GM19452 (cell line): ENCODE measurements around the gene NT5DC3.

Source experiments
- ATAC-seq: cut with Tn5 transposase; IDR thresholded peaks from one replicate; pipeline ENCODE4 v1.9.1; 2021; ENCODE audit not compliant: unreplicated experiment

NT5DC3 gene

GRCh38 chr12:103785243-103786031, 55.6 kb downstream of the NT5DC3 start:
- no peak for ATAC-seq

DNA sequence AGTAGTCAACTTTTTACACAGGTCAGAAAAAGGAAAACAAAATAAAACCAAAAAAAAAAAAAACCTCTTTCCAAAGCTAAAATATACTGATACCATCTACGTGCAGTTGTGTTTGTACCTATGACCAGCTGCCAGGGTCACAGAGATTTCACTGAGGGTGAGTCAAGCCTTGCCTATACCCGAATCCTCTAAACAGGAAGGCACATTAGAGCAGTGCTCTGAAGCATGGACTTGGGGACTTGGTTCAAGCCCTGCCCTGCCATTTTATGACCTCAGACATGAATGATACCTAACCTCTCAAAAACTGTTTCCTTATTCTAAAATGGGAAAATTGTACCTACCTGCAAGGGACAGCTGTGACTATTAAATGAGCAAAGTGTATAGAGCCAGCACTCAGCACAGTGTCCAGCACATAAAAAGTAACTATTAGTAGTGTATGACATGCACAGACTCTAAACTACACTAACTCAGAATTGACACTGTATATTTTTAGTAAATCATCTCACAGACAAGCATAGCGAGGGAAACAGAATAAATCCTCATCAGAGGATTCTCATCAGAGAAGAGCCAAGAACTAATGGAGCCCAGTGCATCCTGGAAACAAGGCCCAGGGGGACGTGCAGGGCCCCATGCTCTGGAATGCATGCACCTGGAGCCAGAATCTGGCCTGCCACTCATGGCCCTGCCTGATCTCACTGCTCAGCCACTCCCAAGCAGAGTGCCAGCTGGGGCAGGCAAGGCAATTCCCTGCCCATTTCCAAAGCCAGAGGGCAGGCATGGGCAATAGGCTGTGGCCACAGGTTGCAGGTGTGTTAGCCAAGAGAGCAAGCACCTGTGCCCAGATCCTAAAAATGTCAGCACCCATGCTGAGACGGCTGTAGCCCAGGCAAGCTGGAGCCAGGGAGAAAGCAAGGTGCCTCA, 57.0 kb downstream of the NT5DC3 start:
- no peak for ATAC-seq

DNA sequence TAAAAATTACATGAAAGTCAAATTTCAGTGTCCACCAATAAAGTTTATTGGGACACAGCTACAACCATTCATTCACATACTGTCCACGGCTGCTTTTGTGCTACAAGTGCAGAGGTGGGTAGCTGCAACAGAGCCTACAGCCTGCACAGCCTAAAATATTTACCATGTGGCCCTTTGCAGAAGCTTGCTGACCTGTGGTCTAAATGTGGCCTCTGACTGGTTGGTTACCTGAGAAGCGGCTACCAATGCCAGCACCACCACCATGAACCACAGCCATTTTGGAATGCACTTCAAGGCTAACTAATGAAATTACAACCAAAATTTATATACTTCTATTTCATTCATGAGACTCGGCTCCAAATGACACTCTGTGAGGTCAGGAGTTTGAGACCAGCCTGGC, 58.6 kb downstream of the NT5DC3 start:
- ATAC-seq = no peak

- ATAC-seq = no peak
Measured at GRCh38 chr12:103780992-103781391, 60.0 kb downstream of the NT5DC3 start.

- no peak for ATAC-seq
Measured at GRCh38 chr12:103780093-103780440, 61.0 kb downstream of the NT5DC3 start.

GRCh38 chr12:103779410-103780092, 61.5 kb downstream of the NT5DC3 start:
- no peak for ATAC-seq

- no peak for ATAC-seq
Measured at GRCh38 chr12:103778781-103779180, 62.3 kb downstream of the NT5DC3 start.

DNA sequence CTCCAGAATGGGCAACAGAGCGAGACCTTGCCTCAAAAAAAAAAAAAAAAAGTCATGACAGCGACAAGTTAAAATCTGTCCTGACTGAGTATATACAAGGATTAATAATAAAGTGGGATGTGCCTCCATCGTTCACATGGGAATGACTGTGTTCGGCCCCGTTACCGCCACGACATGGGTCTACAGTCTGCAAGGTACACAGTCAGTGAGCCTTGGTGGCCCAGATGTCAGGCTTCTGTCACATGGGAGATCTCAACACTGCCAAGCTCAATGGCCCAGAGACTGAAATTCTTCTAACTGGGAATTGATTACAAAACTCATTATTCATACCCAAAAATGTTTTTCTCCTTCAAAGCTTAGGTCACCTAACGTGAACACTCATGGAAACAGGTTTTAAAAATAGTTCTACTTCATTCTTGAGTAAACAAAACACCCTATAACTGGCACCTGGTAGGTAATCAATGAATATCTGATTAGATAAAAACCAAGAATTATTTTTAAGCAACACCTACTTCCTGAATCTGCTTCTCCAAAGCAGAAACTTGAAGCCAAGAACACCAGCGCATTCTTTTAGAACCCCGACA, 66.0 kb downstream of the NT5DC3 start:
- ATAC-seq = no peak

DNA sequence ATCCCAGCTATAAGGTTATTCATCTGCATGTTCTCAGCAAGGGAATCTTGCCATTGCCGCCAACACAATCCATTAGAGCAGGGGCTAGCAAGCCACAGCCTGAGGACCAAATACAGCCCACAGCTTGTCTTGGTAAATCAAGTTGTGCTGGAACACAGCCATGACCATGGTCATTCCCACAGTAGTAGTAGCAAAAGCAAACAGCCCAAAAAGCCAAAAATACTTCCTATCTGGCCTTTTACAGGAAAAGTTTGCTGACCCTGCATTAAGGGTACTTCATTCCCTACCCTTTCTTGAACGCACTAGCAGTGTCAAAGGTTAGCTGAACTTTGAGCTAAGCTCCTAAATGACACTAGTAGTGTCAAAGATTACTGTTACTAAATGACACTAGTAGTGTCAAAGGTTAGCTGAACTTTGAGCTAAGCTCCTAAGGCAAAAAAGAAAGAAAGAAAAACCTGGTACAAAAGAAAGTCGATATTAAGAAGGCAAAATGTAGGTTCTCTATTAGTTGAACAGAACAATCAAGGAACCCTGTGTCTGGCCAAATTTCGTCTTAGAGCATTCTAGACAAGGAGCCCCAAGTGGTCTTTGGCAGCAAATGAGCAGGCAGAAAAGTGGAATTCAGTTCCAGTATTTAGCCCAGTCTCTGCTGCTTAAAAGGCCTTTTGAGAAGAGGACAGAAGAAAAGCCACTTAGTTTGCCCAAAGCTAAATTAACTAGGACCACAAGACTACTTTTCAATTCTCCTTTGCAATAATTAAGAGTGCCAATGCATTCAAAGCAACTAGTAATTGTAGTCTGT, 67.7 kb downstream of the NT5DC3 start:
- ATAC-seq = no peak

DNA sequence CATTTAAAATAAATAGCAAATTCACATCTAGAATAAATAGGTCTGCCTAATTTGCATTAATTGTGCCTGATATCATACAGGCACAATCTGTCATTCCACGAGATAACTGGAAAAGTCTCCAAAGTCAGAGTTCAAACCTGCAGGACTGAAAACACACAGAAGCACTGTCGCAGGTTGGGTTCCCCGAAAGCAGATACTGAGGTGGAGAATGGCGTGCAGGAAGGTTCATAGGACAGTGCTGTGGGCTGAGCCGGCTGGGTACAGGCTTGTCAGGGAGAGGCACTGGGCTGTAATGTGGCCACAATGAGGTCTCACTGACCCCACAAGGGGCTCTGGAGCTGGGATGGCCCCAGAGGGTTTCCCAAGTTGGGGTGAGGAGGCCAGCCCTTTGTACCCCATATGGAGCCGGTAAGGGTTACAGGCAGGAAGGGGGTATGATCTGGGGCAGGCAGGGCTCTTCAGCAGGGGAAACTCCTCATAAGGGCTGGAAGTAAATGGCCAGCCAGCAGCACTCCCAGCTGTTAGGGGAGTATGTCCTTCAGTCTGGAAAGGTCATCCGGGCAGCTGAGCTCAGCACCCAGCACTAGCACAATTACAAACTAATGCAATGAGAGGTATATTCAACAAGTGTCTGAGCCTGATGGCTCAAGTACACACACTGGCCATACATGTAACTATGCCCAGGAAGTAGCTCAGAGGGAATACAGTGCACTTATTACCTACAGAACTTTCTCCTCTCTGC, 68.5 kb downstream of the NT5DC3 start:
- ATAC-seq = no peak

DNA sequence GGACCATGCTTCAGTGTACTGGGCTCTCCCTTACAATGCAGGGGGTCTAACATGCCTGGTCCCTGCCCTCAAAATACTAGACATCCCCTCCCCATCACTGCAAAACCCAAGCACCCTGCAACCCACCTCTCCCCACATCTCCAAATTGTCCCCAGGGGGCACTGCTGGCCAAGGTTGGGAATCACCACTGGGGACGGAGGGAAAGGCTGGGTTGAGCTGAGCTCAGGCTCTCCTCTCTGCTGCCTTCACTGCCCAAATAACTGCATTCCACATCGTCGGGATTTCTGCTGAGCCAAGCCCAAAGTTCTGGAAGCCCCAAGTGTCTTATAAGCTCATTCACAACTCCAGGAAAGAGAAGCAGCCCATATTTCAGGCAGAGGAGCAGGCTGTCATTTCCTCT, 69.6 kb downstream of the NT5DC3 start:
- ATAC-seq = no peak

DNA sequence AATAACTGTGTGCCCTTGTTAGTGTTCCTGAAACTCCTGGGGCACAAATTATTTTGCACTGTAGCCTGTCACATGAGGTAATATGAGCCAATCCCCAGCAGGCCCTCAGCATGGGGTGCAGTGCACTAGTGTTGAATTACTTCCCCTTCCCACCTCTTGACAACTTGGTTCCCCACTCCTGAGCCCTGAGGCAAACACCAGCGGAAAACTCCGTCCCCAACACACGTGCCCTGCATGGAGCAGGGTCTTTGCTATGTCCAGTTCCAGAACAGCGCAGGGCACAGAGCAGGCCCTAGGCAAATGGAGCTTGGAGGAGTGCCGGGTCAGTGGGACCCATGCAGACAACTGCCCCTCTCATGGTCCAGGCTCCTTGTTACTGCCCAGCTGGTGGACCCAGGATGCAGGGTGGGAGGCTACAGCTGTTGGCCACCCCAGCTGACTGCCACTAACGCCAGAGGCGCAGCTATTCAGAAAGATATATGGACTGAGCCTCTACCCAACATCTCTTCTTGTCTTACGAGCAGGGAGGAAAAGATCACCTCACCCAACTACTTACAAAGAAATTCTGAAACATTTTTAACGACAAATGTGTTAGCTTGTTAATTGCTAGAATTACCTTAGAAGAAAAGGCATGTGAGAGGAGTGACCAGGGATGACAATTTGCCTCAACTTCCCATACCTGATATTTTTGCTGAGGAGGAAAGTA, 71.6 kb downstream of the NT5DC3 start:
- ATAC-seq = no peak

- ATAC-seq = no peak
Measured at GRCh38 chr12:103768467-103769123, 72.4 kb downstream of the NT5DC3 start.

DNA sequence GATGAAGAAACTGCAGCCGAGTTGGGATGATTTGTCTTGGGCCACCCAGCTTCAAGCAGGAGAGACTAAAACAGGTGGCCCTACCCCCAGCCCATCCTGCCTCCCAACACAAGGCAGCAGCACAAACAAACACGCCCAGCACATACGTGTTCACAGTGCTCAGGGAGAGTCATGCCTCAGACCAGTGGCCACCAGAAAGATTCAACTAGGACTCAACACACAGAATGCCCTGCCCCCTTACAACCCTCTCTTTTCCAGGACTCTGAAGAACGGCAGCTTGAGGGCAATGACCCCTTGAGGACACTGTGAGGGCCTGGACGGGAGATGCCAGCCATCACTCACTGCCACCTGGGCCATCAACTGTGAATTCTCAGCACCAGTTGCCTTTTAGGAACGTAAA, 75.0 kb downstream of the NT5DC3 start:
- ATAC-seq = no peak

- no peak for ATAC-seq
Measured at GRCh38 chr12:103765322-103765721, 75.7 kb downstream of the NT5DC3 start.

DNA sequence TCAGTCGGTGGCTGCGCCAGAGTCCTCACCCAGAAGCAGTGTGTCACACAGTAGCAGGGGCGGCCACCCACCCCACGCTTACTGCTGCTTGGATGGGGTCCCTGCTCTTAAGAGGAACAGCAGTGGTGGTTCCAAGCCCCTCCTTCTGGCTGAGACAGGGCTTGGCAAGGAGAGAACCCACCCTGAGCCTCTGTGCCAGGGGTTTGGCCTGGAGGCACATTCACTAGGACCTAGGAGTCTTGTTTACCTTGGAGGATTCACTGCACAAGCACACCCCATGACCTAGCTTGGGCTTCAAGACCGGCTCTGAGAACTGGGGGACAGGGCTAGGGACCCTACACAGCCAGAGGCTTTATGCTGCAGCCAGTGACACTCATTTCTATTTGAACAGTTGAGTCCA, 78.6 kb downstream of the NT5DC3 start:
- no peak for ATAC-seq

GRCh38 chr12:103758310-103759089, 82.5 kb downstream of the NT5DC3 start:
- ATAC-seq = no peak

GRCh38 chr12:103757248-103757647, 83.8 kb downstream of the NT5DC3 start:
- no peak for ATAC-seq
